ENCODE data around the gene DENND6B.
"Not testable (repeated sequence)": the region's sequence is repeated elsewhere in the genome, so short reads cannot be mapped to it uniquely, and the experiment has no call there.

DENND6B gene

GRCh38 chr22:50338042-50338573, 11.3 kb upstream of the DENND6B start:
- no peak for DNase-seq

- no peak for DNase-seq
Observed at GRCh38 chr22:50337262-50338041, 10.6 kb upstream of the DENND6B start.

DNA sequence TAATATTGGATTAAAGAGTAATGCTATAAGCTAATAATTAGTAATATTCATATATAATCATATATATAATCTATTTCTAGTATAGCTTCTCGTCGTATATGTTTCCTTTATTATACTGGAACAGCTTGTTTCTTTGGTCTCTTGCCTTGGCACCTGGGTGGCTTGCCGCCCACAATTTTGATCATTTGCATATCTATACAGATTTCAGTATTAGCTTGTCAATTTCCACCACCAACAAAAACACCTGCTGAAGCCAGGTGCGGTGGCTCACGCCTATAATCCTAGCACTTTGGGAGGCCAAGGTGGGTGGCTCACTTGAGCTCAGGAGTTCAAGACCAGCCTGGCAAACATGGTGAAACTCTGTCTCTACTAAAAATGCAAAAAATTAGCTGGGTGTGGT, 7.6 kb upstream of the DENND6B start:
- not testable (repeated sequence) for DNase-seq

DNA sequence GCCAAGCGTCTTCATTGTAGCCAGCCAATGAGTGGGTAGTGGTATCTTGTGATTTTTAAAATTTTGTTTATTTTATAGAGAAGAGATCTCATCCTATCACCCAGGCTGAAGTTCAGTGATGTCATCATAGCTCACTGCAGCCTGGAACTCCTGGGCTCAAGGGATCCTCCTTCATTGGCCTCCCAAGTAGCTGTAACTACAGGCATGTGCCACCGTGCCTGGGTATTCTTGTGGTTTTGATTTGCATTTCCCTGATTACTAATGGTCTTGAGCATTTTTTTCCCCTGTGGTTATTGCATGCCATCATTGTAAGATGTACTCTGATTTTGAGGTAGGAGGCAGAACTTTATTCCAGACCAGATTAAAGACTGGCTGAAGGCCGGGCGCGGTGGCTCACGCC, 2.4 kb upstream of the DENND6B start:
- DNase-seq, result no peak

GRCh38 chr22:50327711-50328019, 853 bp upstream of the DENND6B start:
- DNase-seq, result no peak

DNA sequence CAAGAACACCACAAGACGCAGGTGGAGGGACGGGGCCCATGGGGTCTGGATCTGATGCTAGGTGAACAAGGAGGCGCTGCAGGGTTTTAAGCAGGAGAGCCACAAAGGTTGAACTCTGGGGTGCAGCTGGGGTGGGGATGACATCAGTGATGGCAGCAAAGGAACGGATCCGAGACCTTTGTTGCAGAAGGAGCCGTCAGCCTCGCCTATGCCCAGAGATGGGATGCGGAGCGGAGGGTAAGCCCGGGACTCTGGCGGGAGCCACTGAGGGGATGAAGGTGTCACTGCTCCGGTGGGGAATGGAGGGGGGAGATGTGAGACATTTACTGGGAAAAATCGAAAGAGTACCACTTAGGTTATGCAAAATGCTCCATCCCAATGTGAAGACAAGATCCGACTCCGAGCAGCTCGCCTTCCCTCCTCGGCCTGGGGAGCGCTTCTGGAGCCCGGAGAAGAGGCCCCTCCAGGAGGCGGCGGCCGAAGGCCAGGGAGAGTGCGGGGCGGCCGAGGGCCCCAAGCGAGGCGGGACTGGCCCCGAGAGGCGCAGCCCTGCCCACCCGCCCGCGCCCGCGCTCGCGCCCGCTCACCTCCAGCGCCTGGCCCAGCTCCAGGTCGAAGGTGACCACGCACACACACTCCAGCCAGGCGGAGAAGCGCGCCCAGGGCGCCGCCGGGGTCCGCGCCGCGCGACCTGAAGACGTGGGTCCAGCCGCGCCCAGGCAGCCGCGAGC, 422 bp downstream of the DENND6B start:
- no peak for DNase-seq

- DNase-seq, result no peak
Observed at GRCh38 chr22:50325444-50326224, 1.2 kb downstream of the DENND6B start.

DNA sequence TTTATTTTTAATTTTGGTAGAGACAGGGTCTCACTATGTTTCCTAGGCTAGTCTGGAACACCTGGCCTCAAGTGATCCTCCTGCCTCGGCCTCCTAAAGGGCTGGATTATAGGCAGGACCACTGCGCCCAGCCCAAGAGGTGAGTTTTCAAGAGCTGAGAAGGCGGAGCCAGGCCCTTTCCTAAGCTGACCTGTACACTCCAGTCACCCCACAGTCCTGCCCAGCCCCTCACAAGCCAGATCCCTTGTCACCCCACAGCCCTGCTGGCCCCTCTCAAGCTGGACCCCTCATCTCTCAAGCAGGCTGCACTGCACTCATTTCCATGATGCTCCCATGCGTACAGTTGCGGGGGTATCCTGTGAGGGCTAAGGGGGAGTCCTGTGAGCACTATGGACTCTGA, 2.9 kb downstream of the DENND6B start:
- no peak for DNase-seq

- not testable (repeated sequence) for DNase-seq
Observed at GRCh38 chr22:50322382-50323104, 4.3 kb downstream of the DENND6B start.

- no peak for DNase-seq
Observed at GRCh38 chr22:50320671-50321325, 6.0 kb downstream of the DENND6B start.

- no peak for DNase-seq
Observed at GRCh38 chr22:50320116-50320515, 6.7 kb downstream of the DENND6B start.

- DNase-seq, result no peak
Observed at GRCh38 chr22:50319503-50319951, 7.3 kb downstream of the DENND6B start.

DNA sequence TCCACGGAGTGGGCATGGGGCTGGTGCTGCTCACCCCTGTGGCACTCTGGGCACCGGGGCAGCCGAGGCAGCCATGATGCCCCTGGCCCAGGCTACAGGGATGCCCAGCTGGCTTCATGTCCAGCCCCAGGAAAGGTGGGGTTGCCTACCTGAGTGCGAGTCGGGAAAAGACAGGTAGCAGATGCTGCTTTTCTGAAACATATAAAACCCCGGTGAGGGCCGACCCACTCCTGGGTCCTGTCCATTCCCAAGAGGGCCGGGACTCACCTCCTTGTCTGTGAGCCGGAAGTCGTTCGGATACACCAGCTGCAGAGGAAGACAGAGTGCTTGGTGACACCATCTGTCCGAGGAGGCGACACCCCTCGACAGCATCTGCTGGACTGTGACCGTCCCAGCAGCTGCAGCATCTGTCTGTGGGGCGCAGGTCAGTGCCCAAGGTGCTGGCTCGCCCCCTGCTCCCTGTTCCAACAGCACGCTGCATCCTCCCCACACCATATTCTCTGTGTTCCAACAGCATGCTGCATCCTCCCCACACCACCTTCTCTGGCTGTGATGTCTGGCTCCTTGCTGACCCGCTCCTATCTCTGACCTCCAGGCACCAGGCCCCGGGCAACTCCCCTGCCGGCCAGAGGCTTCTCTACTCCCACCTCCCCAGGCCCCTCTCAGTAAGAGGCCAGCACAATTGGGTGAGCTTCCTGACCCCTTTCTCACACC, 8.0 kb downstream of the DENND6B start:
- DNase-seq, result no peak

DNA sequence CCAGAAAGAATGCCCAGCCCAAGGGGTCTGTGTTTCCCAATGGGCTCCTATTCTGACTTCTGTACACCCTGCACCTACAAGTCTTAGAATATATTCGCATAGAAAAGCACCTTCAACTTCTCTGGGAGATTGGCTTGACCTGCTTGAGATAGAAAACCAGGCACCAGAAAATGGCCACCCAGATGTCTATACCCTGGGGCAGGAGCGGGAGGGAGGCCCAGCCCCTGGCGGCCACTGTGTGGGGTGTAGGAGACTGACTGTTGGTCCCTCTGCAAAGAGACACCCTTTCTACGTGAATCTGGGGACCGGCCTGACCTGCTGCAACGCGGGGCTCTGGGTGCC, 8.5 kb downstream of the DENND6B start:
- no peak for DNase-seq

DNA sequence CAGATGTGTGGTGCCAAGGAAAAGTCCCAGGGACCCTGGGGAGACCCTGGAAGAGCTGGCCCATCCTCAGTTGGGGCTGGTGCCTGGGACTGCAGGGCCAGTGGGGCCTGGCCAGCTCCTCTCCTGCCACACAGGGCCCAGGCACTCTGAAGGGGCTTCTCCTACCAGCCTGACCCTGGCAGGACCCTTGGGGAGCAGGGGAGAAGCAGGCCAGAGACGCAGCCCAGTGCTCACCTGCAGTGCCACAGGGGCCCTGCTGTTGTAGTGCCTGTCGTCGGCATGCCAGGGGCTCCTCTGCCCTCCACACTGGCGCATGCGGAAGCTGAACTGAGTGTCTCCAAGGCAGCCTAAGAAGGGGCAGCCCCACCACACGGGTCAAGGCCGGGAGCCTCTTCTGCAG, 9.1 kb downstream of the DENND6B start:
- no peak for DNase-seq

DNA sequence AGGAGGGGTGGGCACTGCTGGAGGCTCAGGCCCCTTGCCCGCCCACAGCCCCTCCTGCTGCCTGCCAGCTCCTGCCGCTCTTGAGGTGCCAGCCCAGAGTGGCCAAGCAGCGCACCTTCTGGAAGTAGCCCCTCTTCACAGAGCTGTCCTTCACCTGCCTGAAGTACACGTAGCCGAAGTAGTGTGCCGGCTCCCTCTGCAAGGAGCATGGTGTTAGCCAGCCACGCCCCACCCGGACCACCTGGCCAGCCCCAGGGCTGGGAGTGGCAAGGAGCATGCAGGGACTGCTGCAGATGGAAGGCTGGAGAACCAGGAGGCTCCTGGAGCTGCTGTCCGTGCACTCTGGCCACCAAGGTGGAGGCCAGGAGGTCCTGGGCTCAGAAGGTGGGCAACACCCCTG, 9.6 kb downstream of the DENND6B start:
- no peak for DNase-seq

DNA sequence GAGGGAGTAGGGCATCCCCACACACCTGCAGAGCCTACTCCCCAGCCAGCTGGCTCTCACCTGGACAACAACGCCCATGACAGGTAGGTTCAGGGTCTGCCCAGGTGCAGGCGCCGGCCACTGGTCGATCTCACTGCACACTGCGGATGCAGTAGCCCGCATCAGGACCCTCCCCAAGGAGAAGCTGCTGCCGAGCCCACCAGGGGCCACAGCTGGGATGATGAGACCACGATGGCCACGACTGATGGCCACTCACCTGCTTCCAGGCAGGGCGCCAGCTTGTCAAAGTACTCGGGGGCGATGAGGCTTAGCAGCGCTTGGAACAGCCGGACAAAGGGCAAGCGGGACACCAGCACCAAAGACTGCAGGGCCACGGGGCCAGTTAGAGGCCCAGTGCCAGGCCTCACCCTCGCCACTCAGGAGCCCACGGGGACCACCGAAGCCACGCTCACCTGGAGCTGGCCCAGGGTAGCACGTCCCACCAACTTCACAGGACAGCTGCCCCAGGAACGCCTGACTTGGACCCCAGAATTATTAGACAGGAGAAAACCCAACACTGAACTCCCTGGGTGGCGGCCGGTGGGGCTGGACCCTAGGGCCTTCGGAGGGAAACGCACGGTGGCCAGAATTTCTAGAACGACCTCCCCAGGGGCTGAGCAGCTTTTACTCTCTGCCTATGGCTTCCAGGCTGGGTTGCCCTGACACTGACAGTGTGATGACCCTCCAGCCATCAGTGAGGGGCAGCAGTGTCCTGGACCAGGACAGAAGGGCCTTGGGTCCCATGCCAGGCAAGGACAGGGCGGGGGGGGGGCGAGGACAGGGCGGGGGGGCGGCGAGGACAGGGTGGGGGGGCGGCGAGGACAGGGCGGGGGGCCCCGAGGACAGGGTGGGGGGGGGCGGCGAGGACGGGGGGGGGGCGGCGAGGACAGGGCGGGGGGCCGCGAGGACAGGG, 10.4 kb downstream of the DENND6B start:
- no peak for DNase-seq

GRCh38 chr22:50315289-50316113, 11.3 kb downstream of the DENND6B start:
- DNase-seq, result no peak

- peak; percentile 77 for DNase-seq
Observed at GRCh38 chr22:50314455-50315288, 12.1 kb downstream of the DENND6B start.

All from CD4-positive, alpha-beta T cell treated with Interferon gamma for 1 hour (primary cell).